Hepatocyte (in vitro differentiated cells): ENCODE data around the gene GAS5. TPM values are rescaled to one million over a fixed set of nuclear protein-coding genes. Genes with fewer than 3 reads are reported as not detected.
"Not testable (repeated sequence)": the region's sequence is repeated elsewhere in the genome, so short reads cannot be mapped to it uniquely, and the experiment has no call there.

Experiments used
- DNase-seq: peaks from one replicate; pipeline ENCODE4 v3.0.0-alpha.2; 2016; ENCODE audit warnings: low spot score
- H2AFZ ChIP-seq: fragments of 200-600 bp; sonication (generic); 2 replicates; pipeline ENCODE4 v1.6.0; 2016; ENCODE audit warnings: antibody characterized with exemption, mild to moderate bottlenecking
- H3K27ac ChIP-seq: fragments of 200-600 bp; sonication (generic); 2 replicates; pipeline ENCODE4 v1.5.1; 2016; ENCODE audit warnings: mild to moderate bottlenecking
- H3K27me3 ChIP-seq: fragments of 200-600 bp; sonication (generic); 2 replicates; pipeline ENCODE4 v1.6.1; 2016
- H3K36me3 ChIP-seq: fragments of 200-600 bp; sonication (generic); replicated peaks from 2 replicates; pipeline ENCODE4 v1.5.1; 2016; ENCODE audit warnings: low read depth; ENCODE audit not compliant: insufficient read depth
- H3K4me1 ChIP-seq: fragments of 200-600 bp; sonication (generic); 2 replicates; pipeline ENCODE4 v1.5.1; 2016; ENCODE audit warnings: mild to moderate bottlenecking, moderate library complexity; ENCODE audit not compliant: insufficient read depth
- H3K4me2 ChIP-seq: fragments of 200-600 bp; sonication (generic); 2 replicates; pipeline ENCODE4 v1.6.0; 2016
- H3K4me3 ChIP-seq: fragments of 200-600 bp; sonication (generic); 2 replicates; pipeline ENCODE4 v1.5.1; 2016; ENCODE audit warnings: mild to moderate bottlenecking
- H3K79me2 ChIP-seq: fragments of 200-600 bp; sonication (generic); 2 replicates; pipeline ENCODE4 v1.6.0; 2017; ENCODE audit warnings: mild to moderate bottlenecking
- H3K9me2 ChIP-seq: fragments of 200-600 bp; sonication (generic); replicated peaks from 2 replicates; pipeline ENCODE4 v1.6.0; 2017; ENCODE audit warnings: mild to moderate bottlenecking; ENCODE audit not compliant: insufficient read depth
- H3K9me3 ChIP-seq: fragments of 200-600 bp; sonication (generic); 2 replicates; pipeline ENCODE4 v1.5.1; 2016; ENCODE audit warnings: low read depth, mild to moderate bottlenecking
- H4K20me1 ChIP-seq: fragments of 200-600 bp; sonication (generic); 2 replicates; pipeline ENCODE4 v1.6.0; 2016; ENCODE audit warnings: mild to moderate bottlenecking; ENCODE audit not compliant: insufficient read depth, poor library complexity, severe bottlenecking
- CTCF ChIP-seq: fragments of 200-600 bp; sonication (generic); IDR thresholded peaks from 2 replicates; pipeline ENCODE4 v1.5.1; 2016; ENCODE audit warnings: antibody characterized with exemption, mild to moderate bottlenecking; ENCODE audit not compliant: poor library complexity
- EZH2 ChIP-seq: fragments of 200-600 bp; sonication (generic); IDR thresholded peaks from 2 replicates; pipeline ENCODE4 v1.6.1; 2016; ENCODE audit warnings: antibody characterized with exemption, mild to moderate bottlenecking, borderline replicate concordance
- EZH2phosphoT487 ChIP-seq: fragments of 200-600 bp; sonication (generic); IDR thresholded peaks from one replicate; pipeline ENCODE4 v1.6.1; 2018; ENCODE audit warnings: antibody characterized with exemption, mild to moderate bottlenecking, low read depth, moderate library complexity; ENCODE audit not compliant: unreplicated experiment, severe bottlenecking
- WGBS: methylation state at CpG from one replicate; pipeline ENCODE4 v1.1.6; 2016; ENCODE audit warnings: low lambda C conversion rate; ENCODE audit errors: missing lambda C conversion rate; 5-methylcytosine and 5-hydroxymethylcytosine counted together
- polyA plus RNA-seq: library from polyadenylated mRNA; unstranded; fragments of >200 nt; fragmentation: Nextera tagmentation; extraction: Ambion mirVana; gene quantifications from 2 replicates; pipeline ENCODE4 v1.2.1, GENCODE V29; 2016
- total RNA-seq: library from RNA; depleted of rRNA; stranded (reverse); fragments of >200 nt; gene quantifications from 2 replicates; pipeline ENCODE4 v1.2.3, GENCODE V29; 2014

Gene GAS5
- total and polyA plus RNA-seq, 2 experiments from 2014 or later: 174 to 495 TPM

- H3K4me1 ChIP-seq: no peaks in the 10 kb centered on the region
- no peaks in the 10 kb centered on the region for H3K9me3 ChIP-seq
- no peak overlapping the region for H3K27ac ChIP-seq
- H3K79me2 ChIP-seq: no peaks in the 10 kb centered on the region
- H3K4me3 ChIP-seq: no peak overlapping the region
- no peaks in the 10 kb centered on the region for H3K27me3 ChIP-seq
- no peak for DNase-seq
- H3K9me2 ChIP-seq: no peaks in the 10 kb centered on the region
- TF ChIP-seq EZH2: no peak
- no peak for TF ChIP-seq CTCF
- no peak for TF ChIP-seq EZH2phosphoT487
- H2AFZ ChIP-seq: no peak overlapping the region
- no peaks in the 10 kb centered on the region for H4K20me1 ChIP-seq
- no peaks in the 10 kb centered on the region for H3K36me3 ChIP-seq
- 90% methylated on average over 4 of the region's 4 CpGs for WGBS
- no peak overlapping the region for H3K4me2 ChIP-seq
Observed at GRCh38 chr1:173886746-173887611, 19.2 kb upstream of the GAS5 start.

GRCh38 chr1:173884701-173885100 lies 16.9 kb upstream of the GAS5 start:
- no peaks in the 10 kb centered on the region for H3K4me1 ChIP-seq
- H3K4me2 ChIP-seq: no peak overlapping the region
- H3K27ac ChIP-seq: no peak overlapping the region
- no peaks in the 10 kb centered on the region for H3K27me3 ChIP-seq
- no peaks in the 10 kb centered on the region for H3K9me3 ChIP-seq
- H2AFZ ChIP-seq: no peak overlapping the region
- no peaks in the 10 kb centered on the region for H4K20me1 ChIP-seq
- no peak for TF ChIP-seq EZH2phosphoT487
- TF ChIP-seq EZH2: no peak
- TF ChIP-seq CTCF: no peak
- H3K4me3 ChIP-seq: no peak overlapping the region
- WGBS: 95% methylated on average over 5 of the region's 5 CpGs
- DNase-seq: no peak
- no peaks in the 10 kb centered on the region for H3K9me2 ChIP-seq
- H3K36me3 ChIP-seq: no peaks in the 10 kb centered on the region
- no peaks in the 10 kb centered on the region for H3K79me2 ChIP-seq

GRCh38 chr1:173881117-173881516 lies 13.3 kb upstream of the GAS5 start:
- not testable (repeated sequence) for H3K79me2 ChIP-seq, H2AFZ ChIP-seq, H3K27me3 ChIP-seq, DNase-seq, H3K36me3 ChIP-seq, H3K4me2 ChIP-seq, H3K4me3 ChIP-seq, H4K20me1 ChIP-seq, H3K27ac ChIP-seq, H3K9me3 ChIP-seq, H3K4me1 ChIP-seq, H3K9me2 ChIP-seq
- 94% methylated on average over 3 of the region's 4 CpGs for WGBS

GRCh38 chr1:173878251-173878650 lies 10.5 kb upstream of the GAS5 start:
- no peak overlapping the region for H2AFZ ChIP-seq
- H3K36me3 ChIP-seq: no peaks in the 10 kb centered on the region
- no peaks in the 10 kb centered on the region for H3K9me2 ChIP-seq
- H3K4me2 ChIP-seq: no peak overlapping the region
- H3K79me2 ChIP-seq: no peaks in the 10 kb centered on the region
- H3K27me3 ChIP-seq: no peaks in the 10 kb centered on the region
- DNase-seq: no peak
- no peaks in the 10 kb centered on the region for H3K9me3 ChIP-seq
- H4K20me1 ChIP-seq: no peaks in the 10 kb centered on the region
- no peak overlapping the region for H3K27ac ChIP-seq
- no peak overlapping the region for H3K4me3 ChIP-seq
- H3K4me1 ChIP-seq: no peaks in the 10 kb centered on the region
- TF ChIP-seq EZH2 (no peak), CTCF (no peak), EZH2phosphoT487 (no peak)
